HG03342 (cell line): Measurements from ENCODE around the gene SPSB4.

ENCODE experiments used
- ATAC-seq: cut with Tn5 transposase; IDR thresholded peaks from one replicate; pipeline ENCODE4 v1.9.1; 2021; ENCODE audit warnings: mild to moderate bottlenecking, moderate library complexity; ENCODE audit not compliant: unreplicated experiment

Gene SPSB4

DNA sequence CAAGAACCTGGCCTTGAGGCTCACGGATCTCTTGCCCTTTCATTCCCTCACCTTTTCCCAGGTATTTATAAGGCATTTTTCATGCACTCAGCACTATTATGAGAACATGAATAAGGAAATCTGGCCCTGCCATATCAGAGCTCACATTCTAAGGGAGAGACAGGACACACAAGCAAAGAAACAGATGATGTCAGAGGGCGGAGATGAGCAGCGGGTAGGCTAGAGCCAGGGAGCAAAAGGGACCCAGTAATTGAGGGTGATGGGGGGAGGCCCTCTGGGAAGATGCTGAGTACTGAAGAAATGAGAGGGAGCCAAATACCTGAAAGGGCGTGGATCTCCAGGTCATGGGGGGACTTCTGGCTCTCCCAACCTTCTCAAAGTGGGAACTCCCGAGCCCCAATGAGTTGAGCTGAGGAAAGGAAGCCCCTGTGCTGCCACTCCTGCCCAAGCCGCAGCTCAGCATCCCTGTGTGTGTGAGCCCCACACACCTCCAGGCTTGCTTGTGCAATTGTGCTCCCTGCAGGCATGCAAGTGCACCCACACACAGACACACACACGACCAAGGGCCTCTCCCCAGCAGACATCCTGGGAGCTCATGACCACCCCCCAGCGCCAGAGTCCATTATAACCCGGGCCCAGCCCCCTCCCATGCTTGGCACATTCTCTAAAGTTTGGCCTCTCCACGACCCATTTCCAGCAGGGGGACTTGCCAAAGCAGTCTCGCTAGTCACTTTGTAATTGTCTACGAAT is 99.1 kb downstream of the SPSB4 start:
- no peak for ATAC-seq

DNA sequence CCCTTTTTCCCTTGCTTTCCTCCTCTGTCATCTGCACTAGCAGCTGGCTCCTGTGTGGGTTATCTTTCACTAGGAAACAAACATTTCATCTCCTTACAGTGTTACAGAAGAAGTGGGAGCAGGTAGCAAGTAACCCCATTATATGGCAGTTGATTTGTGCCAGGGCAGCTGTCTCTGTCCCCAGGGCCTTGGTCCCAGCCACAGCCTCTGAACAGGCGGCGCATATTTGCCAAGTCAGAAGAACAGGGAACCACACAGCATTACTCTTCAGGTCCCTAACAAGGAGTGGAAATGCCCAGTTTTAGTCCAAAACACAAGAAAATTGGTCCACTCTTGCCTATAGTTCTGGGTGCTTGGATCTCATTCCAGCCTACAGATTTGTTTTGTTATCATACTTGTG is 99.8 kb downstream of the SPSB4 start:
- ATAC-seq: no peak

DNA sequence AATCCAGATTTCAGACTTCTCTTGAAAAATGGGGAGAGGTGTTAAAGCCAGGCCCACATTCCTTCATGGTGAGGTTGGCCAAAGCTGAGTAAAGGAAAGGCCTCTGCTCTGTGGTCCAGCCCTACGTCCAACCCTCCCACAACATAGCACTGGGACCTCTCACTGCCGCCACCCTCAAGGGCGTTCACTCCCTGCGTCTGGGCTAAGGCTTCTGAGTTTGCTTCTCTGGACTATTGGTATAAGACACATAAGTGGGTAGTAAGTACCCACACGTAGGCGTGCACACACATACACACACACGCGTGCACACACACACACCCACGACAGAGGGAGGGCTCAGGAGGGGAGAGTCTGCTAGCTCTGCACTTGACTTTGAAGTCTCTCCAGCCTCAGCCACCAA is 100.3 kb downstream of the SPSB4 start:
- ATAC-seq: no peak

DNA sequence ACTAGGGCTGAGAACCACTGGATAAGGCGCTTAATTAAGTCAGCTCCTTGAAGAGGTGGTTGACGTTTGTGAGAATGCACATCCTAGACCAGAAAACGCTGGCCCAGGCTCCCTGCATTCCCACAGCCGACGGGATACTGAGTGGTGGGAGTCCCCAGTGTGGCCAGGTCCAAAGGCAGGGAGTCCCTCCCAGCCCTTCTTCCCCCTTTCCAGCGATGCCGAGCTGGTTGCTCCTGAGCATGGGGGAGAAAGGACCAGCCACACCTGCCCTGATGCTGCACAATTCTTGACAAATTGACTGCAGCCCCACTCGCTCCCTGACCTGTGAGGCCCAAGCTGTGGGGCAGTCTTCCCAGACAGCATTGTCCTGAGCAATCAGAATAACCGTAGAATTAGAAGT is 101.0 kb downstream of the SPSB4 start:
- ATAC-seq: no peak

DNA sequence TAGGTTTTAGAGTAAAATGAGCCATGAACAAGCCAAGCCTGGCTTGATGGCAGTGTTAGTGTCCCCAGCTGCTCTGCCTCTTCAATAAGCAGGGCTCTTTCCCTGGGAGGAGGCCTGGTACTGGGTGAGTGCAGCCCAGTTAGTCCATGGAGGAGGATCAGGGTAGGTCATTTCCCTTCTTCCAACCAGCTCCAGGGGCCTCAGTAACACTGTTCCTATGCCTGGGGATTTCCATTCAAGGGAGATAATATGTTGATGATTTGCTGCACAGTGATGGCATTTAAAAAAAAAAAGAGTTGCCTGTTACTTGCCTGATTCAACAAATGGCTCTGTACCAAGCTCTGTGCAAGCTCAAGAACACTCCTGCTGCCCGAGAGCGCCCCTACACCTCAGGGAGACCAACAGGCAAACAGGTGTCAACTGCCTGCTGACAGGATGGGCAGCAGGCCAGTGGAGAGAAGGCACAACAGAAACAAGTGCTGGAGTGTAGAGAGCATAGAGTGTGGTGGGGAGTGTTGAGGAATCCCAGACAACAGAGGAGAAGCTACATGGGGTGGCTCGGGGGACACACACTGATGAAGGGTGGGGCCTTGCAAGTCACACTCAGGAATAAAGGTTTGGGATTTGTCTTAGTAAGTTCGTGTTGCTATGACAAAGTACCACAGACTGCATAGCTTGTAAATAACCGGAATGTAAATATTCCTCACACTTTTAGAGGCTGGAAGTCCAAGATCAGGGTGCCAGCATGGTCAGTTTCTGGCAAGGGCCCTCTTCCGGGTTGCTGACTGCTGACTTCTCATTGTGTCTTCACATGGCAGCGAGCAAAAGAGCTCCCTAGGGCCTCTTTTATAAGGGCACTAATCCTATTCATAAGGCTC is 101.9 kb downstream of the SPSB4 start:
- ATAC-seq: no peak

DNA sequence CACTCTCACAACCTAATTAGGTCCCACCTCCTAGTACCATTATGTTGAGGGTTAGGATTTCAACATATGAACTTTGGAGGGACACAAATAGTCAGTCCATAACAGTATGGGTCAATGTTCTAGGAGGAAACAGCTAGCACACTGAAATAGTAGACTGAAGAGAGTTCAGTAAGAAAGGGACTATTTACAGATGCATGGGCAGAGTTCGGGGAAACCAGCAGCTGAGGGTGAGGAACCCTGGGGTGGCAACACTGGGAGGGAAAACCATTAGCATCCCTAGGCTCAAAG is 102.5 kb downstream of the SPSB4 start:
- ATAC-seq: no peak

DNA sequence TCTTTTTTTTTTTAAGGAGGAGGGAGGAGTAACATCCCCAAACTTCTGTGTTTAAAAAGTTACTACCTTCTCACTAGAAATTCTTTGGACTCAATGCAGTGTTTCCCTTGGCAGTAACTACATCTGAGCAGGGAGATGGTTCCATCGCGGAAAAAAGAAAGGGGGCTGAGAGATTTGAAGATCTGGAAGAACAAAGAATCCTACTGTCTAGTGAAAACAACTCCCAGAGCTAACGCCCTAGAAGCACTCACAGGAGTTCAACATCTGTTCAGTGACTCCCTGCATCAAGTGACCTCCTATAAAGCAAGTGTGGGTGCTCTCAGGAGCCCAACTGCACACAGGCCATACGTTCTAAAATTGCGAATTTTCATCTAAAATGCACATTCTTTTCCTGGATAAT is 113.7 kb downstream of the SPSB4 start:
- no peak for ATAC-seq

DNA sequence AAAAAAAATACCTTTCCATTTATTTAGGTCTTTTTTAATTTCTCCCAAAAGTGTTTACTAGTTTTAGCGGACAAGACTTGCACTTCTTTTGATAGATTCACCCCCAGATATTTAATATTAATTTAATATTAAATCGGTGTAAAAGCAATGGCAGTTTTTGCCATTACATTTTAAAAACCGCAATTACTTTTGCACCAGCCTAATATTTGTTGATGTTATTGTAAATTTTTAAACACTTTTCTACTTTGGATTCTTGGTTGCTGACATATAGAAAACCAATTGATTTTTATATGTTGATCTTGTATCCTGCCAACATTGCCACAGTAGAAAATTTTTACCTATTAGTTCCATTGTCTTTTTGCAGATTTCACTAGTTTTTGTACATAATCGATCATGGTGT is 116.5 kb downstream of the SPSB4 start:
- ATAC-seq: no peak

DNA sequence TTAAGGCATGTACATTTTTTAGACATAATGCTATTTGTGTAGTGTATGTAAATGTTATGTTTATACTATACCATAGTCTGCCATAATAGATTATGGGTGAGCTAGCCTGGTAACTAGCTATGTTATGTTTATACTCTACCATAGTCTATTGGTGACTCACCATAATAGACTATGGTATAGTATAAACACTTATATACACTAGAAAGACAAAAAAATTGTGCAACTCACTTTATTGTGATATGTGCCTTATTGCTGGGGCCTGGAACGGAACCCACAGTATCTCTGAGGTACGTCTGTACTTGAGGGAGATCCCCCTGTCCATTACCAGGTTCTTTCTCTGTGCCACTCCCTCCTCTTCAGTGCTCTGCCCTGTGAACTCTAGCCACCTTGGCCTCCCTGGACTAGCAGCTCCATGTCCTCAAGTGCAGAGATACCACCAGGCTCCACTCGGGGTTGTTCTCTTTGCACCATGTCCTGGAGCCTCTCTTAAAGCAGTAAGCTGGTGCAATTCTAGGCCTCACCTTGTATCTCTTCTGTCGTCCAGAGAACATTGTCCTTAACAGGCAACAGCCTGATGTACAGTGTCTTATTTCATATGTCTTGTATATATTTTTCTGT is 119.6 kb downstream of the SPSB4 start:
- ATAC-seq: no peak

DNA sequence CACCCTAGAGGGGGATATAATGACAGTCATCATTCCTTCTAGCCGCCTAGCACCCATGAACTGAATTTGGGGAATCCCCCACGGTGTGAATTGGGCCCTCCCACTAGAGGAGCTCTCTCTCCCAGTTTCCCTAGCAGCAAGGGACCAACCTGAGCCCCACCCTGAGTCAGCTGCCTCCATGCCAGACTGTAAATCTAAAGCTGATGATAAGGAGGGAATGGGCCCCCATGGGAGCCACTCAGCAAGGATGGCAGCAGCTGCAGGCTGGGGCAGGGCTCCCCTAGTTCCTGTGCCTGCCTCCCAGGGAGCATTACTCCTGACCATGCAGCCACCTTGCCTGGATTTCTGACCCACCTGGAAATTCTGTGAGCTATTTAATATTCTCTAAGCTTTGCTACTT is 123.5 kb downstream of the SPSB4 start:
- no peak for ATAC-seq

DNA sequence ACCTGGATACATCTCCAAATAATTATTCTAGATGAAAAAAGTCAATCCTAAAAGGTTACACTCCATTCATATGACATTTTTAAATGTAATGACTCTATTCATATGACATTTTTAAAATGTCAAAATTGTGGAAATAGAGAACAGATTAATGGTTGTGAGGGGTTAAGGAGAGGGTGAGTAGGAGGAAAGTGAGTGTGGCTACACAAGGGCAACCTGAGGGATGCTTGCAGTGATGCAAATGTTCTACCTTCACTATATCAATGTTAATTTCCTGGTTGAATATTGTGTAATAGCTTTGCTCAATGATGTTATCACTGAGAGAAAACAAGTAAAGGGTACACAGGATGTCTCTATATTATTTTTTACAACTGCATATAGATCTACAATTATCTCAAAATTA is 125.6 kb downstream of the SPSB4 start:
- ATAC-seq: no peak

DNA sequence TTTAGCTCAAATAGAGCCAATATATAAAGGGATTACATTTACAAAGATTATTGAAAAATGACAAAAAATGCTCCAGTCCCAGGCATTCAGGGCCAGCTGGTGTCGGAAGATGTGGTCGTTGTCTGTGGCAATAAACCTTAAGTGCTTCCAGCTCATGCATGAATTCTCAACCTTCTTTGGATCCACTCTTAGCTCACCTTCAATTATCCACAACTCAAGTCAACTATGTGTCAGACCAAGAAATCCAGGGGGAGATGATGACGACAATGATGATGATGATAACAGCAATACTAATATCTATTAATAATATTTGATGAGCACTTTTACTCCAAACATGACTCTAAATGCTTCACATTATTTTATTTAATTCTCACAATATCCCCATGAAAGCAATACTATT is 126.9 kb downstream of the SPSB4 start:
- no peak for ATAC-seq

DNA sequence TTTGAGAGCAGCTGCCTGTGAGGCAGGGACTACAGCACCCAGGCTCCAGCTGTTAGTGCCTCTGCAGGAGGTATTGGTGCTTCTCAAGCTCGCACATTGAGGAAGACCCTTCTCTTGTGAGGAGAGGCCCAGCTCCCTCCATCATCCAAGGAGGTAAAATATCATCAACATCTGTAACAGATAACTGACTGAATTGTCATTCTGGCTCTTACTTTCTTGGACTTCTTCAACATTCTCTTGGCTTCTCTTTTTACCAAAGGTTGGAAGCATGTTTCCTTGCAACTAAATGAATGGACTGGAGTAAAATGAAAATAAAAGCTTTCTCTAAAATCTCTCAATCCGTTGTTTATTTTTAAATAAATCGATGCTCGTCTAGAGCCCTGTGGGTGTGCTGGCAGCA is 127.4 kb downstream of the SPSB4 start:
- no peak for ATAC-seq

DNA sequence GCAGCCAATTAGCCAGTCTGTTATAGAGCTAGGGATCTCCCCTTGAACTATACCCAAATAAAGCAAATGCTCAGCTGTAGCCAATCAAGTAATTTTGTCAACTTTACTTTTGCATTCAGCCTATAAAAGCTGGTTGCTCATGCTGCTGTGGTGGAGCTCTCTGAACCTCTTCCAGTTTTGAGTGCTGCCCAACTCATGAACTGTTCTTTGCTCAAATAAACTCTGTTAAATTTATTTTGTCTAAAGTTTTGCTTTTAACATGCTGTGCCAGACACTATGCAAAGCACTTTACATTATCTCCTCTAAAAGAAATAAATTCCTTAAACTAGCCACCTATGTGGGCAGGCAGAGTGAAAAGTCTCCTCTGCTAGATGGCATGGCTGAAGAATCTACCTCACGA is 128.8 kb downstream of the SPSB4 start:
- ATAC-seq: no peak

DNA sequence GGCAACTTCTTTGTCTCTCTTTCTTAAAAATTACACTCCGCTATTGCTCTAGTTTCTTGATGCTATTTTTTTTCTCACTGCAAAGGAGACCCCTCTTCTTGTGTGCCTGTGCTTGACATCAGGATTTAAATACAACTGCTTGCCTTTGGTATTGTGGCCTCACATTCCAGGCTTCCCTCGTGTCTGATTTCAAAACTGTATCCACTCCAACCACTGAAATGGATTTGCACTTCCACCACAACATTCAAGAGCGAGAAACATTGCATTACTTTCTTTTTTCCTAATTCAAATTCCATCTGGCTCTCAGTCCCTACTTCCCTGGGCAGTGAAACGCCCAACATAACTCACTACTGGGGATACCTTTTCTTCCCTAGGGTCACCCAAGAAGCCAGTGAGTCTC is 130.0 kb downstream of the SPSB4 start:
- ATAC-seq: no peak

DNA sequence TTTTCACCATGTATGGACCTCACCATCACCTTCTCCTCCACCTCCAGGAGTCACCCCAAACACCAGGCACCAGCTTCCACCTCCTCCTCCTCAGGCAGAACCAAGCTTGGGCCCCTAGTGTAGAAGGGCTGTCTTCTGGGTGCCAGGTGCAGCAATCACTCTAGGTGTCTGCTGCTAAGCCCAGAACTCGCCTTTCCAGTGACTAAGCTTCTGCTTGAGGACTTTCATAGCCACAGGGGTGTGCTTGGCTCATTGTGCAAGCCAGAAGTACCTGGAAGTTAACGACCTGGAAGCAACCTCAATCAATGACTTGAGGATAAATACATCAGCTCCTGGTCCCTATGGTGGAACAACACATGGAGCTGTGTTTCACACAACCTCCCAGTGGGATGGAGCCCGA is 130.7 kb downstream of the SPSB4 start:
- ATAC-seq: no peak

DNA sequence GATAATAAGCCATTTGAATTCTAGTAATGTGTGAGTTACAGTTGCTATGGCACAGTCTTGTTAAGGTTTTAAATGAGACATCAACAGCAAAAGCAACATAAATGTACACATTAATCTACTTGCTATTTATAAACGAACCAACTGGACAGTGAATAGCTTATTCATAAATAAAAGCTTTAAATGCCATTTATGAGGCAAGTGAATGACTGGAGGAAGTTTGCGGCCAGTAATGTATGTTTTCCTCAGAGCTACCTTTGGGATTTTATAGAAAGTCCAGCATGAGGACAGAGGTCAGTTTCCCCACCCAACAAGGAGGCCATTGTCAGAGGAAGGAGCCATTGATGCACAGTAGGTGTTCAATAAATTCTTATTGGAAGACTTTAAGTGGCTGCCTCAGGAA is 132.5 kb downstream of the SPSB4 start:
- no peak for ATAC-seq

DNA sequence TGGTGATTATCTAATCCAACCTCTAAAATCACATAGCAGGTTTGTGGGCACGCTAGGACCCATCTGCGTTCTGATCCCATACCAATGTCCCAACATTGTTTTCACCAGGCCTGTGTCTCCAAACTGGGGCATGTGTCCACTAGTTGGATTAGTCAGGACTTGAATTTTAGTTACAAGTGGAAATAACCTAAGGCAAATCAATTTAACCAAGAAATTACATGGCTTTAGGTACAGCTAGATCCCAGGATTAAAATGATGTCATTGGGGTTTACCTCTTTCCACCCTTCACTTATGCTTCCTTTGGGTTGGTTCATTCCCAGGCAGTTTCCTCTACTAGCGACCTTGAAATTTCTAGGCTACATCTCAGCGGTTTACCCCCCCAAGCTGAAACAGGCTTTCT is 133.3 kb downstream of the SPSB4 start:
- no peak for ATAC-seq

DNA sequence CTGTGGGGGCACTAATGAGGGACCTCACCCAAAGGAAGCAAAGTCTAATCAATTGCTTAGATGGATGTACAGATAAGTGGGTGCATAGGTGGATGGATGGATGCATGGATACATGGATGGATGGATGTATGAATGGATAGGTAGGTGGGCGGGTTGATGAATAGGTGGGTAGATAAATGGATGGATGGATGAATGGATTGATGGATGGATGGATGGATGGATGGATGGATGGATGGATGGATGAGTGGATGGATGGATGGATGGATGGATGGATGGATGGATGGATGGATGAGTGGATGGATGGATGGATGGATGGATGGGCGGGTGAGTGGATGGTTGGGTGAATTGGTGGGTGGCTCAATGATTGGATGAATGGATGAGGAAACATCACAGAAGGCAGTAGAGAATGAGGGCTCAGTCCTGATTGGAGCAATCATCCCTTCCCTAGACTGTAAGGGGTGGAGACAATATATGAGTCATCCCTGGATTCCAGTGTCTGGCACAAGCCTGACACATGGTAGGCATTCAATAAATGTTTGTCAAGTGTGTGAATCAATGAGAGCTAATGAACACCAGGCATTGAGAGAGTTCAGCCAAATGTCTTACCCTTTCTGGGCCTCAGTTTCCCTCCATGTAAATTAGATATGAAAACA is 140.1 kb downstream of the SPSB4 start:
- no peak for ATAC-seq

DNA sequence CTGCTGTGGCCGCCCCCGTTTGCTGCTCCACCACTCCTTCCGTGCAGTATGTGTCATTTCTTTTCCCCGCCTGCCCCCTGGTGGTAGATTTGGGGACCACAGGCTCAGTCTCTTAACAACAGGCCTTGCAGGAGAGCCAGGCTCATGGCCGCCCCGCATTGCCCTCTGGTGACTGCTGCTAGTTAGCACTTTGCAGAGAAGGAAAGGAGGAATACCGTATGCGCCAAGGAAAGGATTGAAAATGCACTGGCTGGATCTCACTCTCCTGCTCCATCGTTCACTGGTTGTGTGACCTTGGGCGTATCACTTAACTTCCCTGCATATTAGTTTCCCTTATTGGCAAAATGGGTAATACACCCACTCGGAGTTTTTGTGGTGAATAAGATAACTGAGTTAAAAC is 141.2 kb downstream of the SPSB4 start:
- peak; percentile 100 for ATAC-seq

DNA sequence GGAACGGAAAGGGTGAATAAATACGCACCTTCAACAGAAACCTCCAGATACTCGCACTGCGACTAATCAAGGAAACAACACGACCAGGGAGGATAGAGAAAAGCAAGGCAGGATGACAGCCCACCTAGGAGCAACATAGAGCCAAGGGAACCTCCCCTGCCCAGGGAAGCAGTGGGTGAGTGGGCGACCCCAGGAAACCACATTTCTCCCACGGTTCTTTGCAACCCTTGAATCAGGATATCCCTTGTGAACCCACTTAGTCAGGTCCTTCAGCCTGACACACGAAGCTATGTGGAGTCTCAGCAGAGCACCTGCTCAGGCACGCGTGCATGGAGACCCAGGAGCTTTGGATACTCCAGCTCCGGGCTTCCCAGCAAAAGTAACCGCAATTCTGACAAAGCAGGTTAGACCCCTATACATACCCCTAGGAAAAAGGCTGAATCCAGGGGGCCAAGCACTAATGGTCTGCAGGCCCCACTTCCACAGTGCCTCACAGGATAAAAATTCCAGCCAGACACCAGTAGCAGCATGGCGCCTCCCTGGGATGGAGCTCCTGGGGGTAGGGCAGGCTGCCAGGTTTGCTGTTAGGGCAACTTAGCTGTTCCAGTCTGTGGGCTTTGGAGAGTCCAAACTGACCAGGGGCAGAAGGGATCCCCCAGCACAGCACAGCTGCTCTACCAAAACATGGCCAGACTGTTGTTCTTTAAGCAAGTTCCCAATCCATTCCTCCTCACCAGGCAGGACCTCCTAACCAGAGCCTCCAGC is 142.1 kb downstream of the SPSB4 start:
- no peak for ATAC-seq
